ENCODE results near the gene BICRAL.
A peak's percentile ranks its signal among the peaks of the same experiment; 100 is the strongest.
"Not testable (repeated sequence)": the region's sequence is repeated elsewhere in the genome, so short reads cannot be mapped to it uniquely, and the experiment has no call there.

The BICRAL gene

GRCh38 chr6:42781796-42782688 is at the start of gene BICRAL:
Gene BICRAL, plus strand, starts transcription at chr6:42782052. Its CDS starts 39,971 bp downstream, at chr6:42822023.
- peak within 1 kb of the TSS; percentile 19 for H2AFZ ChIP-seq (ENCODE audit: low read length, unreplicated experiment)

DNA sequence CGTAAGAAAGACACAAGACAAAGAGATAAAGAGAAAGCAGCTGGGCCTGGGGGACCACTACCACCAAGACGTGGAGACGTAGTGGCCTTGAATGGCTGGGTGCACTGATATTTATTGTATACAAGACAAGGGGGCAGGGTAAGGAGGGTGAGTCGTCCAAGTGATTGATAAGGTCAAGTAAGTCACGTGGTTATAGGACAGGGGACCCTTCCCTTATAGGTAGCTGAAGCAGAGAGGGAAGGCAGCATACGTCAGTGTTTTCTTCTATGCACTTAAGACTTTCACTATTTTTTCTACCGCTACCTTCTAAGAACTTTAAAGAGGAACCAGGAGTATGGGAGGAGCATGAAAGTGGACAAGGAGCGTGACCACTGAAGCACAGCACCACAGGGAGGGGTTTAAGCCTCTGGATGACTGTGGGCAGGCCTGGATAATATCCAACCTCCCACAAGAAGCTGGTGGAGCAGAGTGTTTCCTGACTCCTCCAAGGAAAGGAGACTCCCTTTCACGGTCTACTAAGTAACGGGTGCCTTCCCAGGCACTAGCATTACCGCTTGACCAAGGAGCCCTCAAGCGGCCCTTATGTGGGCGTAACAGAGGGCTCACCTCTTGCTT is 47.9 kb upstream of the BICRAL start:
- H3K36me3 ChIP-seq (ENCODE audit: insufficient read depth, low read length); H3K4me3 ChIP-seq (ENCODE audit: low read depth, low read length): not testable (repeated sequence)

More at GRCh38 chr6:42781796-42782688, at the start of gene BICRAL:
- peak within 1 kb of the TSS; percentile 90 for H3K27ac ChIP-seq (ENCODE audit: low read depth, low read length)
- H3K4me1 ChIP-seq (ENCODE audit: control insufficient read depth, insufficient read depth, low read length, unreplicated experiment): peaks cover 26% of the 10 kb centered on the region
- H3K27me3 ChIP-seq (ENCODE audit: insufficient read depth, low read length): no peaks in the 10 kb centered on the region
- peak within 1 kb of the TSS; percentile 99 for H3K4me3 ChIP-seq (ENCODE audit: low read depth, low read length)
- H3K79me2 ChIP-seq (ENCODE audit: control insufficient read depth, insufficient read depth, low read length, unreplicated experiment): peaks cover 36% of the 10 kb centered on the region
- no peaks in the 10 kb centered on the region for H3K36me3 ChIP-seq (ENCODE audit: insufficient read depth, low read length)

DNA sequence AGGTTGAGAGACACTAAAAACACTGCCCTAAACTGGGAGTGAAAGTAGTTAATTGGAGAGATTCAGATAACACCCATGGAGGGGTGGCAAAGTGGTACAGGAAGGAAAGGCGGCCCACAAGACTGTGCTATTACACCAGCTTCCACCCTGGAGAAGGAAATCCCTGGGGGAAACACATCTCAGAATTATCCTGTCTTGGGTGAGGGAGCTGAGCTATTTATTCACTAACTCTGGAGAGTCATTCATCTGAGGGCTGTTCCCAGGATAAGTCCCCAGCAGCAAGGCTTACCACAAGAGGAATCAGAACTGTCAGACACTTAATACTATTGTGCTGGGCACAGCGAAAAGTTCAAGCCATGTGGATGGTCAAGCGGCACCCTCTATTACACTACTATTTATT is 45.9 kb upstream of the BICRAL start:
- no peaks in the 10 kb centered on the region for H3K27me3 ChIP-seq (ENCODE audit: insufficient read depth, low read length)
- H3K4me3 ChIP-seq (ENCODE audit: low read depth, low read length): no peak overlapping the region
- H3K4me1 ChIP-seq (ENCODE audit: control insufficient read depth, insufficient read depth, low read length, unreplicated experiment): peaks cover 3% of the 10 kb centered on the region
- H3K79me2 ChIP-seq (ENCODE audit: control insufficient read depth, insufficient read depth, low read length, unreplicated experiment): no peaks in the 10 kb centered on the region
- H3K27ac ChIP-seq (ENCODE audit: low read depth, low read length): no peak overlapping the region
- H2AFZ ChIP-seq (ENCODE audit: low read length, unreplicated experiment): no peak overlapping the region
- no peaks in the 10 kb centered on the region for H3K36me3 ChIP-seq (ENCODE audit: insufficient read depth, low read length)

More for the DNA sequence above, 47.9 kb upstream of the BICRAL start:
- not testable (repeated sequence) for H2AFZ ChIP-seq (ENCODE audit: low read length, unreplicated experiment); H3K4me1 ChIP-seq (ENCODE audit: control insufficient read depth, insufficient read depth, low read length, unreplicated experiment); H3K27me3 ChIP-seq (ENCODE audit: insufficient read depth, low read length); H3K79me2 ChIP-seq (ENCODE audit: control insufficient read depth, insufficient read depth, low read length, unreplicated experiment); H3K27ac ChIP-seq (ENCODE audit: low read depth, low read length)

GRCh38 chr6:42740725-42741124 is 41.1 kb upstream of the BICRAL start:
- H3K79me2 ChIP-seq (ENCODE audit: control insufficient read depth, insufficient read depth, low read length, unreplicated experiment): peaks cover 19% of the 10 kb centered on the region
- H3K4me1 ChIP-seq (ENCODE audit: control insufficient read depth, insufficient read depth, low read length, unreplicated experiment): peaks cover 20% of the 10 kb centered on the region
- no peaks in the 10 kb centered on the region for H3K27me3 ChIP-seq (ENCODE audit: insufficient read depth, low read length)
- peak overlapping the region; percentile 36 for H2AFZ ChIP-seq (ENCODE audit: low read length, unreplicated experiment)
- no peak overlapping the region for H3K27ac ChIP-seq (ENCODE audit: low read depth, low read length)
- H3K36me3 ChIP-seq (ENCODE audit: insufficient read depth, low read length): no peaks in the 10 kb centered on the region
- no peak overlapping the region for H3K4me3 ChIP-seq (ENCODE audit: low read depth, low read length)

DNA sequence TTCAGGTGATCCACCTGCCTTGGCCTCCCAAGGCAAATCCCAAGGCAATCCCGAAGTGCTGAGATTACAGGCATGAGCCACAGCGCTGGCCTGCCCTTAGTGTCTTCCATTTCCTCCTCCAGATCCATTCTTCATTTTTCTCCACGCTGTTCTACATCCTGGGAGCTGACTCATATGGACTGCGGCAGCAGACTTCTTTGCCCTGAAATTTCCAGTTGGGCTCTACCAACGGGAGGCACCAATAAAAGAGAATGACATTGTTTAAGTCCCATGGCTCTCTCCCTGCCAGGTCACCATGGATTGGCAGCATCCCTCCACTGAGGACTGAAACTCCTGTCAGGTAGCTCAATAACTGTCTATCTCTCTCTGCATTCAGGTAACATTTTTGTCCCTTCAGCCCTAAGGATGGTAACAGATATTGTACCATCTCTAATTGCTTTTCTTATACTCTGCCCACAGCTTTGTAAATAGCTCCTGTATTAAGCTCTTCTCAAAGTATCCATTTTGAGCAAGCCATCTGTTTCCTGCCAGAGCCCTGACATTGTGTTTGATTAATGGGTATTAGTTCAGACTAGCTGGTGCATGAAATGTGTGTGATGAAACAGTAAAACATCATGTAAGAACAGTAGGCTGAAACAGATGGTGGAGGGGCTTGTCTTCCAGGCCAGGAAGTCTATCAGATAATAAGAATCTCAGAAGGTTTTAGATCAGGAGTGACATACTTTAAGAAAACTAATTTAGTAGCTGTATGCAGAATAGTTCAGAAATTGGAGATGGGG is 39.5 kb upstream of the BICRAL start:
- H3K27me3 ChIP-seq (ENCODE audit: insufficient read depth, low read length): no peaks in the 10 kb centered on the region
- no peak overlapping the region for H3K4me3 ChIP-seq (ENCODE audit: low read depth, low read length)
- 0 out of 2 replicates have a peak overlapping the region, but pooled peaks have one; percentile 9 for H3K27ac ChIP-seq (ENCODE audit: low read depth, low read length)
- H2AFZ ChIP-seq (ENCODE audit: low read length, unreplicated experiment): no peak overlapping the region
- peaks cover 20% of the 10 kb centered on the region for H3K4me1 ChIP-seq (ENCODE audit: control insufficient read depth, insufficient read depth, low read length, unreplicated experiment)
- H3K79me2 ChIP-seq (ENCODE audit: control insufficient read depth, insufficient read depth, low read length, unreplicated experiment): peaks cover 21% of the 10 kb centered on the region
- no peaks in the 10 kb centered on the region for H3K36me3 ChIP-seq (ENCODE audit: insufficient read depth, low read length)

- Histone ChIP-seq H3K36me3 (ENCODE audit: insufficient read depth, low read length) (no peaks in the 10 kb centered on the region), H3K27ac (ENCODE audit: low read depth, low read length) (no peak overlapping the region), H3K4me3 (ENCODE audit: low read depth, low read length) (peak overlapping the region; percentile 95), H2AFZ (ENCODE audit: low read length, unreplicated experiment) (no peak overlapping the region), H3K79me2 (ENCODE audit: control insufficient read depth, insufficient read depth, low read length, unreplicated experiment) (peaks cover 21% of the 10 kb centered on the region), H3K27me3 (ENCODE audit: insufficient read depth, low read length) (no peaks in the 10 kb centered on the region), H3K4me1 (ENCODE audit: control insufficient read depth, insufficient read depth, low read length, unreplicated experiment) (peaks cover 34% of the 10 kb centered on the region)
Observed at GRCh38 chr6:42744351-42744893, 37.4 kb upstream of the BICRAL start.

DNA sequence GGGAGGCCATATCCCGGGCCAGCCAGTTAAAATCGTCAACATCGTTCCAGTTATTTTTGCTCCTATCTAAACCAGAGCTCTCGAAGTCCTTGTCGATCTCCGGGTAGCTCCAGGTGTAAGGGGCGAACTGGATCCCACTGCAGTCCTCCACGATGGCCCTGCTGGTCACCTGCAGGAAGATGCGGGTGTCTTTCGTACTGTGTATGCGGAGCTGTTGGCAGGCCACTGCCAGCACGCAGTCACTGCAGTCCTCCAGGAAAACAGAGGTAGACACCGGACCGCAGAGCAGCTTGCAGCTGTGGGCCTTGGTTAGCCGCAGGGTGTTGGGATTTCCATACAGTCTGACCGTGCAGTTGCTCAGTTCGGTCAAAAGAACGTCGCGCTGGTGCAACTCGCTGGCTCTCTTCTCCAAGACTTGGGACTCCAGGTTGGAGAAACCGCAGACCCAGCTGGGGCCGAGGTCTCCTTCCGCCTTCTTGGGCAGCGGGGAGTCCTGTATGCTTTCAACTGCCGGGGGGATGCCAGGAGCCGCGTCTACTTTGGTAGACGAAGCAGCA is 36.7 kb upstream of the BICRAL start:
- no peaks in the 10 kb centered on the region for H3K27me3 ChIP-seq (ENCODE audit: insufficient read depth, low read length)
- no peaks in the 10 kb centered on the region for H3K36me3 ChIP-seq (ENCODE audit: insufficient read depth, low read length)
- peaks cover 34% of the 10 kb centered on the region for H3K4me1 ChIP-seq (ENCODE audit: control insufficient read depth, insufficient read depth, low read length, unreplicated experiment)
- peak overlapping the region; percentile 95 for H3K4me3 ChIP-seq (ENCODE audit: low read depth, low read length)
- H3K27ac ChIP-seq (ENCODE audit: low read depth, low read length): peak overlapping the region; percentile 38; the same call in 1 of the 2 replicates
- H2AFZ ChIP-seq (ENCODE audit: low read length, unreplicated experiment): peak overlapping the region; percentile 95
- H3K79me2 ChIP-seq (ENCODE audit: control insufficient read depth, insufficient read depth, low read length, unreplicated experiment): peaks cover 21% of the 10 kb centered on the region

DNA sequence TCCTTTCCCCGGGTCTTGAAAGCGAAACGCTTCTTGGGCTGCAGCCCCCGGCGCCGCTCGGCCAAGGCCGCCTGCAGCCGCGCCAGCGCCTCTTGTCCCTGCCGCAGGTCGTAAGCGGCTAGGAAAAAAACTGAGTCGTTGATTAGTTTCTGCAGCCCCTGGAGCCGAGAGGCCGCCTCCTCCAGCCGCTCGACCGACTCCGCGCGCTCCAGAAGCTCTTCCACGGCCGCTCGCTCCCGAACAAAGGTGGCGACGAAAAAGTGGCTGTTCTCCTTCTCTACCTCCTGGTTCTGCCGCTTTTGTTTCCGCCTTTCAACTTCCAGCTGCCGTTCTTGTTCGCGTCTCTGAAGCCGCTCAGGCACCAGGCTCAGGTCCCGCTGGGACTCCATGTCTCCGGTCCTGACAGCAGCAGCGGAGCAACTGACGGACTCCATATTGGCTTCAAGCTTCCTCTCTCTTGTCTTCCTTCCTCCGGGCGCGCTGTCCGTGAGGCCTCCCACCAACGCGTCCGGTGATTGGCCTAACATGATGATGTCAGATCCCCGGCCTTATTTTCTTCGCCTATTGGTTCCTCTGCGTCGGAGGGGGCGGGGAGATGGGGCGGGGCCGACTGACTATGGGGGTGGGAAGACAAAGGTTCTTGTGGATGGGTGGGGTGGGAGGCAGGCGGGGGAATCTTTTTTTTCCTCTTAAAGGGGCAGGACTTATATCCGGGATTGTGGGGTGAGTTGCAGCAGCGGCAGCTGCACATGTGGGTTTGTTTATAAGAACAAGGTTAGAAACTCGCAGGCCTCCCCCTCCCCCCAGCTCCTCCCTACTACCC is 36.0 kb upstream of the BICRAL start, which contains the start of gene TBCC:
TBCC (minus strand) TSS at position 464 of the 823 bp plus-strand sequence; CDS start at position 434, 30 bp downstream.
- H3K79me2 ChIP-seq (ENCODE audit: control insufficient read depth, insufficient read depth, low read length, unreplicated experiment): peaks cover 21% of the 10 kb centered on the region
- peaks cover 32% of the 10 kb centered on the region for H3K4me1 ChIP-seq (ENCODE audit: control insufficient read depth, insufficient read depth, low read length, unreplicated experiment)
- no peaks in the 10 kb centered on the region for H3K27me3 ChIP-seq (ENCODE audit: insufficient read depth, low read length)
- peak within 1 kb of the TSS; percentile 95 for H3K4me3 ChIP-seq (ENCODE audit: low read depth, low read length)
- H3K27ac ChIP-seq (ENCODE audit: low read depth, low read length): peak within 1 kb of the TSS; percentile 78
- no peaks in the 10 kb centered on the region for H3K36me3 ChIP-seq (ENCODE audit: insufficient read depth, low read length)
- H2AFZ ChIP-seq (ENCODE audit: low read length, unreplicated experiment): peak within 1 kb of the TSS; percentile 95

GRCh38 chr6:42746463-42747391 is 35.1 kb upstream of the BICRAL start:
- Histone ChIP-seq H2AFZ (ENCODE audit: low read length, unreplicated experiment) (peak overlapping the region; percentile 96), H3K4me1 (ENCODE audit: control insufficient read depth, insufficient read depth, low read length, unreplicated experiment) (peaks cover 32% of the 10 kb centered on the region), H3K27ac (ENCODE audit: low read depth, low read length) (peak overlapping the region; percentile 78), H3K4me3 (ENCODE audit: low read depth, low read length) (peak overlapping the region; percentile 86), H3K27me3 (ENCODE audit: insufficient read depth, low read length) (no peaks in the 10 kb centered on the region), H3K79me2 (ENCODE audit: control insufficient read depth, insufficient read depth, low read length, unreplicated experiment) (peaks cover 21% of the 10 kb centered on the region), H3K36me3 (ENCODE audit: insufficient read depth, low read length) (no peaks in the 10 kb centered on the region)

Measured in ACC112 (cell line).